Uterus (tissue), 4 donors: ENCODE results near the gene GAPVD1. TPM values are rescaled to one million over a fixed set of nuclear protein-coding genes. Genes with fewer than 3 reads are reported as not detected.

Source experiments
- DNase-seq, 2 donors: peaks; one replicate each; pipeline ENCODE4 v3.0.0-alpha.2; 2019 to 2020
- H3K27ac ChIP-seq, 2 donors: fragments of 200-600 bp; sonication (generic); 1 replicate in 1 of 2; 2 replicates in 1 of 2; pipeline ENCODE4 v1.5.1; 2016 to 2018
- H3K27me3 ChIP-seq, 2 donors: fragments of 200-600 bp; sonication (generic); one replicate each; pipeline ENCODE4 v1.5.1; 2018 to 2019; ENCODE audit warnings: control low read depth in 1 of 2
- H3K36me3 ChIP-seq, 2 donors: fragments of 200-600 bp; sonication (generic); one replicate each; pipeline ENCODE4 v1.5.1; 2019; ENCODE audit warnings: control low read depth in 1 of 2
- H3K4me1 ChIP-seq, 2 donors: fragments of 200-600 bp; sonication (generic); one replicate each; pipeline ENCODE4 v1.5.1; 2018 to 2019; ENCODE audit warnings: control low read depth in 1 of 2
- H3K4me3 ChIP-seq, 2 donors: fragments of 200-600 bp; sonication (generic); 1 replicate in 1 of 2; 2 replicates in 1 of 2; pipeline ENCODE4 v1.5.1; 2018 to 2019; ENCODE audit warnings: mild to moderate bottlenecking in 1 of 2
- H3K9me3 ChIP-seq, 2 donors: fragments of 200-600 bp; sonication (generic); one replicate each; pipeline ENCODE4 v1.5.1; 2019; ENCODE audit warnings: control low read depth in 1 of 2
- POLR2A ChIP-seq, 2 donors: fragments of 450-650 bp; IDR thresholded peaks; one replicate each; pipeline ENCODE4 v1.6.1; 2016; ENCODE audit warnings: antibody characterized with exemption in 2 of 2, mild to moderate bottlenecking in 1 of 2, moderate library complexity in 1 of 2
- intact Hi-C: fragments of 100-400 bp; cut with DNase I; formaldehyde crosslinking; loops from one replicate; pipeline ENCODE4 v1.15.1; 2023; ENCODE audit warnings: low total_unique reads
- total RNA-seq, 4 donors: library from RNA; depleted of rRNA in 3 of 4; stranded (reverse); fragments of >200 nt in 3 of 4; gene quantifications; one replicate each; pipeline versions ENCODE4 v1.1.0 to v1.2.4, GENCODE V29; 2014 to 2023
- TF ChIP-seq, protein P1 (sequence below), 4 experiments: fragments of 200-600 bp in 2 of 4; fragments of 450-650 bp in 2 of 4; sonication (generic) in 2 of 4; IDR thresholded peaks; one replicate each; pipeline ENCODE4 v1.5.1; 2016 to 2019; ENCODE audit warnings: antibody characterized with exemption in 4 of 4, mild to moderate bottlenecking in 2 of 4, moderate library complexity in 1 of 4
- donor health status: DM: yes; HTN: yes; CAD: no.

Gene GAPVD1
- total RNA-seq, 4 donors from 2014 or later, result 41.0 to 73.8 (median 64.0) TPM

- no peak for TF ChIP-seq POLR2A (IDR thresholded peaks at IDR 0.05)
- TF ChIP-seq, protein P1, sequence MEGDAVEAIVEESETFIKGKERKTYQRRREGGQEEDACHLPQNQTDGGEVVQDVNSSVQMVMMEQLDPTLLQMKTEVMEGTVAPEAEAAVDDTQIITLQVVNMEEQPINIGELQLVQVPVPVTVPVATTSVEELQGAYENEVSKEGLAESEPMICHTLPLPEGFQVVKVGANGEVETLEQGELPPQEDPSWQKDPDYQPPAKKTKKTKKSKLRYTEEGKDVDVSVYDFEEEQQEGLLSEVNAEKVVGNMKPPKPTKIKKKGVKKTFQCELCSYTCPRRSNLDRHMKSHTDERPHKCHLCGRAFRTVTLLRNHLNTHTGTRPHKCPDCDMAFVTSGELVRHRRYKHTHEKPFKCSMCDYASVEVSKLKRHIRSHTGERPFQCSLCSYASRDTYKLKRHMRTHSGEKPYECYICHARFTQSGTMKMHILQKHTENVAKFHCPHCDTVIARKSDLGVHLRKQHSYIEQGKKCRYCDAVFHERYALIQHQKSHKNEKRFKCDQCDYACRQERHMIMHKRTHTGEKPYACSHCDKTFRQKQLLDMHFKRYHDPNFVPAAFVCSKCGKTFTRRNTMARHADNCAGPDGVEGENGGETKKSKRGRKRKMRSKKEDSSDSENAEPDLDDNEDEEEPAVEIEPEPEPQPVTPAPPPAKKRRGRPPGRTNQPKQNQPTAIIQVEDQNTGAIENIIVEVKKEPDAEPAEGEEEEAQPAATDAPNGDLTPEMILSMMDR (IDR thresholded peaks at IDR 0.05), result no peak
- Histone ChIP-seq H3K36me3 (no peaks in the 10 kb centered on the region), H3K27me3 (no peaks in the 10 kb centered on the region), H3K4me3 (no peak overlapping the region), H3K9me3 (no peaks in the 10 kb centered on the region), H3K27ac (no peak overlapping the region), H3K4me1 (no peaks in the 10 kb centered on the region)
- intact Hi-C loops, result no loop called here
- no peak for DNase-seq
Measured at GRCh38 chr9:125346080-125346732, 84.6 kb downstream of the GAPVD1 start.

- no peaks in the 10 kb centered on the region for H3K36me3 ChIP-seq
- H3K4me1 ChIP-seq, result no peaks in the 10 kb centered on the region
- no peaks in the 10 kb centered on the region for H3K27me3 ChIP-seq
- H3K9me3 ChIP-seq, result no peaks in the 10 kb centered on the region
- intact Hi-C loops, result no loop called here
- no peak overlapping the region for H3K4me3 ChIP-seq
- H3K27ac ChIP-seq, result no peak overlapping the region
- no peak for TF ChIP-seq POLR2A (IDR thresholded peaks at IDR 0.05)
- TF ChIP-seq, protein P1 (IDR thresholded peaks at IDR 0.05), result no peak
- no peak for DNase-seq
Measured at GRCh38 chr9:125355601-125356000, 94.0 kb downstream of the GAPVD1 start.

GRCh38 chr9:125356032-125356431 is 94.4 kb downstream of the GAPVD1 start:
- Histone ChIP-seq H3K27ac (no peak overlapping the region), H3K4me3 (no peak overlapping the region), H3K36me3 (no peaks in the 10 kb centered on the region), H3K27me3 (no peaks in the 10 kb centered on the region), H3K9me3 (no peaks in the 10 kb centered on the region), H3K4me1 (no peaks in the 10 kb centered on the region)
- intact Hi-C loops, result no loop called here
- DNase-seq, result no peak
- no peak for TF ChIP-seq POLR2A (IDR thresholded peaks at IDR 0.05)
- TF ChIP-seq, protein P1 (IDR thresholded peaks at IDR 0.05), result no peak

DNA sequence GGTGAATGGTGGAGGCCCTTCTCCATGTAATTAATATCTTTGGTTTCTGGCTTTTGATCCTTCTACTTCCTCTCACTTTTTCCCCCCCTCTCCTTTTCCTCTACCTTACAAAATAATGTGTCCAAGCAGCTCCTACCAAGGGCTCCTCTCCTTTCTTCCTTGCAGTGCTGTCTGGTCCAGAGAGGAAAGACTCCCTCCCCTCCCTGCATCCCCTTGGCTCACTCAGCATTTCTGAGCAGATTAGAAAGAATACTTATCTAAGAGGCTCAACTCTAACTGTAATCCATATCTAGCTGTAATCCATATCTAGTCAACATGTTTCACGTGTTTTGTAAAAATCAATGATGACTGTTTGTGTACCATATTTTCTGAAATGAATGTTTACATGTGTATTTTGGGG is 97.4 kb downstream of the GAPVD1 start:
- H3K9me3 ChIP-seq, result no peaks in the 10 kb centered on the region
- H3K4me1 ChIP-seq, result no peaks in the 10 kb centered on the region
- intact Hi-C loops, result no loop called here
- no peak for TF ChIP-seq POLR2A (IDR thresholded peaks at IDR 0.05)
- TF ChIP-seq, protein P1 (IDR thresholded peaks at IDR 0.05), result no peak
- H3K36me3 ChIP-seq, result no peaks in the 10 kb centered on the region
- H3K4me3 ChIP-seq, result no peak overlapping the region
- no peaks in the 10 kb centered on the region for H3K27me3 ChIP-seq
- DNase-seq, result no peak
- H3K27ac ChIP-seq, result no peak overlapping the region

DNA sequence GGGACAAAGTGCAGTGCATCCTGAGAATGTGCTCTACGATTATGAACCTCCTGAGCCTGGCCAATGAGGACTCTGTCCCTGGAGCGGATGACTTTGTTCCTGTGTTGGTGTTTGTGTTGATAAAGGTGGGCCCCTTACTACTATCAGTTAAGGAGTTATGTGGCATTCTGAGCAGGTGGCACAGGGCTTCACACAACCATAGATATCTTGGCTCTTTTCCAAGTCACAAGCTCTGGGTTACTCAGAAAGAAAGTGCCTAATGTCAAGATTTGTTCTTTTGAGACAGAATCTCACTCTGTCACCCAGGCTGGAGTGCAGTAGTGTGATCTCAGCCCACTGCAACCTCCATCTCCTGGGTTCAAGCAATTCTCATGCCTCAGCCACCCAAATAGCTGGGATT is 99.0 kb downstream of the GAPVD1 start:
- H3K36me3 ChIP-seq, result no peaks in the 10 kb centered on the region
- no peak for DNase-seq
- intact Hi-C loops, result no loop called here

More for the DNA sequence above, 99.0 kb downstream of the GAPVD1 start:
- no peak overlapping the region for H3K27ac ChIP-seq
- no peaks in the 10 kb centered on the region for H3K9me3 ChIP-seq
- TF ChIP-seq, protein P1 (IDR thresholded peaks at IDR 0.05), result no peak
- TF ChIP-seq POLR2A (IDR thresholded peaks at IDR 0.05), result no peak
- H3K4me3 ChIP-seq, result no peak overlapping the region
- no peaks in the 10 kb centered on the region for H3K4me1 ChIP-seq
- H3K27me3 ChIP-seq, result no peaks in the 10 kb centered on the region
